SK-N-SH treated with all-trans-retinoic acid at 6 μM for 48 hours (cell line): ENCODE data around the gene RPS6KA4.

ENCODE experiments used
- ATAC-seq: fragments of 200-7000 bp; cut with Tn5 transposase; 3 replicates; pipeline ENCODE4 v1.9.1; 2020; ENCODE audit warnings: mild to moderate bottlenecking, moderate library complexity
- ARNTL ChIP-seq: fragments of 450-650 bp; formaldehyde crosslinking; IDR thresholded peaks from 2 replicates; pipeline ENCODE4 v1.5.0; 2020; ENCODE audit warnings: low read depth, mild to moderate bottlenecking, moderate library complexity, borderline replicate concordance
- BACH2 ChIP-seq: fragments of 250-450 bp; sonication (Bioruptor Pico); IDR thresholded peaks from 2 replicates; pipeline ENCODE4 v1.9.0; 2021; ENCODE audit warnings: mild to moderate bottlenecking, borderline replicate concordance
- CREB5 ChIP-seq: fragments of 250-450 bp; sonication (Bioruptor Pico); IDR thresholded peaks from 2 replicates; pipeline ENCODE4 v1.5.1; 2020; ENCODE audit warnings: low read depth, mild to moderate bottlenecking, moderate library complexity
- CSDC2 ChIP-seq: fragments of 250-450 bp; sonication (Bioruptor Pico); IDR thresholded peaks from 2 replicates; pipeline ENCODE4 v1.5.0; 2020; ENCODE audit warnings: mild to moderate bottlenecking, moderate library complexity
- CSRNP3 ChIP-seq: fragments of 250-450 bp; sonication (Bioruptor Pico); IDR thresholded peaks from 2 replicates; pipeline ENCODE4 v1.5.1; 2021; ENCODE audit warnings: mild to moderate bottlenecking, moderate library complexity
- ESRRG ChIP-seq: fragments of 250-450 bp; sonication (Bioruptor Pico); IDR thresholded peaks from 2 replicates; pipeline ENCODE4 v1.6.1; 2021; ENCODE audit warnings: mild to moderate bottlenecking
- GLIS3 ChIP-seq: fragments of 250-450 bp; sonication (Bioruptor Pico); IDR thresholded peaks from 2 replicates; pipeline ENCODE4 v1.5.0; 2020; ENCODE audit warnings: mild to moderate bottlenecking, moderate library complexity
- ISL1 ChIP-seq: fragments of 250-450 bp; sonication (Bioruptor Pico); IDR thresholded peaks from 2 replicates; pipeline ENCODE4 v2.1.2; 2022; ENCODE audit warnings: mild to moderate bottlenecking, moderate library complexity
- OSR1 ChIP-seq: fragments of 250-450 bp; sonication (Bioruptor Pico); IDR thresholded peaks from 2 replicates; pipeline ENCODE4 v1.8.0; 2022; ENCODE audit warnings: moderate library complexity, mild to moderate bottlenecking, inconsistent platforms
- PATZ1 ChIP-seq: fragments of 250-450 bp; sonication (Bioruptor Pico); IDR thresholded peaks from 2 replicates; pipeline ENCODE4 v1.8.0; 2020; ENCODE audit warnings: mild to moderate bottlenecking, moderate library complexity, borderline replicate concordance
- POU6F1 ChIP-seq: fragments of 250-450 bp; sonication (Bioruptor Pico); IDR thresholded peaks from 2 replicates; pipeline ENCODE4 v1.8.0; 2021; ENCODE audit warnings: low read depth, mild to moderate bottlenecking, moderate library complexity, borderline replicate concordance
- PPARA ChIP-seq: fragments of 250-450 bp; sonication (Bioruptor Pico); IDR thresholded peaks from 2 replicates; pipeline ENCODE4 v1.5.0; 2020; ENCODE audit warnings: mild to moderate bottlenecking, borderline replicate concordance
- SNAI2 ChIP-seq: fragments of 250-450 bp; sonication (Bioruptor Pico); IDR thresholded peaks from 2 replicates; pipeline ENCODE4 v1.5.0; 2020; ENCODE audit warnings: mild to moderate bottlenecking, moderate library complexity
- TCF4 ChIP-seq: fragments of 250-450 bp; sonication (Bioruptor Pico); IDR thresholded peaks from 2 replicates; pipeline ENCODE4 v1.8.0; 2021; ENCODE audit warnings: mild to moderate bottlenecking, moderate library complexity, borderline replicate concordance
- ZC3H10 ChIP-seq: fragments of 250-450 bp; sonication (Bioruptor Pico); IDR thresholded peaks from 2 replicates; pipeline ENCODE4 v1.5.1; 2021; ENCODE audit warnings: mild to moderate bottlenecking, moderate library complexity
- ZFP3 ChIP-seq: fragments of 250-450 bp; sonication (Bioruptor Pico); IDR thresholded peaks from 2 replicates; pipeline ENCODE4 v1.5.0; 2020; ENCODE audit warnings: mild to moderate bottlenecking, moderate library complexity
- ZFP30 ChIP-seq: fragments of 450-650 bp; formaldehyde crosslinking; IDR thresholded peaks from 2 replicates; pipeline ENCODE4 v1.5.0; 2022; ENCODE audit warnings: mild to moderate bottlenecking, moderate library complexity
- ZNF565 ChIP-seq: fragments of 450-650 bp; formaldehyde crosslinking; conservative IDR thresholded peaks from 2 replicates; pipeline ENCODE4 v1.5.0; 2020; ENCODE audit warnings: low read depth, mild to moderate bottlenecking, moderate library complexity
- ZNF70 ChIP-seq: fragments of 450-650 bp; formaldehyde crosslinking; IDR thresholded peaks from 2 replicates; pipeline ENCODE4 v1.5.0; 2020; ENCODE audit warnings: mild to moderate bottlenecking, moderate library complexity
- ZNF8 ChIP-seq: fragments of 450-650 bp; formaldehyde crosslinking; IDR thresholded peaks from 2 replicates; pipeline ENCODE4 v1.5.0; 2020; ENCODE audit warnings: mild to moderate bottlenecking, moderate library complexity

The RPS6KA4 gene

GRCh38 chr11:64371201-64371600 lies 12.2 kb downstream of the RPS6KA4 start:
- TF ChIP-seq CREB5 (CRISPR knock-in tag) = no peak
- ATAC-seq = no peak

- no peak for ATAC-seq
- no peak for TF ChIP-seq CREB5 (CRISPR knock-in tag)
- no peak for TF ChIP-seq PPARA (CRISPR knock-in tag)
- no peak for TF ChIP-seq ZFP30 (CRISPR knock-in tag)
- TF ChIP-seq ISL1 (CRISPR knock-in tag) = no peak
- TF ChIP-seq TCF4 = no peak
- TF ChIP-seq OSR1 (CRISPR knock-in tag) = no peak
- TF ChIP-seq SNAI2 (CRISPR knock-in tag) = no peak
- TF ChIP-seq ZNF70 (CRISPR knock-in tag) = no peak
- no peak for TF ChIP-seq POU6F1 (CRISPR knock-in tag)
- no peak for TF ChIP-seq PATZ1
- TF ChIP-seq BACH2 (CRISPR knock-in tag) = no peak
- TF ChIP-seq ZNF565 = no peak
- TF ChIP-seq GLIS3 (CRISPR knock-in tag) = no peak
- TF ChIP-seq CSRNP3 (CRISPR knock-in tag) = no peak
- TF ChIP-seq CSDC2 = no peak
- no peak for TF ChIP-seq ZFP3 (CRISPR knock-in tag)
- no peak for TF ChIP-seq ZNF8
- no peak for TF ChIP-seq ZC3H10 (CRISPR knock-in tag)
Measured at GRCh38 chr11:64372021-64372420, 13.1 kb downstream of the RPS6KA4 start.

- TF ChIP-seq ESRRG (CRISPR knock-in tag) = no peak
- TF ChIP-seq ARNTL (CRISPR knock-in tag) = no peak
- no peak for TF ChIP-seq CREB5 (CRISPR knock-in tag)
- no peak for TF ChIP-seq PPARA (CRISPR knock-in tag)
- TF ChIP-seq TCF4 = peak; percentile 49; the same call in 1 of the 2 replicates
- no peak for TF ChIP-seq POU6F1 (CRISPR knock-in tag)
- TF ChIP-seq CSRNP3 (CRISPR knock-in tag) = no peak
- ATAC-seq = peak; percentile 100
Measured at GRCh38 chr11:64372802-64373597, 14.0 kb downstream of the RPS6KA4 start.
